ENCODE data around the gene ARMC3. TPM values are rescaled to one million over a fixed set of nuclear protein-coding genes. Genes with fewer than 3 reads are reported as not detected.
A peak's percentile ranks its signal among the peaks of the same experiment; 100 is the strongest.

The ARMC3 gene
- total and polyA plus RNA-seq, 9 of the 15 experiments (the other 6 are each of a cell fraction or from before 2014, with no cell fraction given) = 0.33 to 1.1 (median 0.62) TPM

DNA sequence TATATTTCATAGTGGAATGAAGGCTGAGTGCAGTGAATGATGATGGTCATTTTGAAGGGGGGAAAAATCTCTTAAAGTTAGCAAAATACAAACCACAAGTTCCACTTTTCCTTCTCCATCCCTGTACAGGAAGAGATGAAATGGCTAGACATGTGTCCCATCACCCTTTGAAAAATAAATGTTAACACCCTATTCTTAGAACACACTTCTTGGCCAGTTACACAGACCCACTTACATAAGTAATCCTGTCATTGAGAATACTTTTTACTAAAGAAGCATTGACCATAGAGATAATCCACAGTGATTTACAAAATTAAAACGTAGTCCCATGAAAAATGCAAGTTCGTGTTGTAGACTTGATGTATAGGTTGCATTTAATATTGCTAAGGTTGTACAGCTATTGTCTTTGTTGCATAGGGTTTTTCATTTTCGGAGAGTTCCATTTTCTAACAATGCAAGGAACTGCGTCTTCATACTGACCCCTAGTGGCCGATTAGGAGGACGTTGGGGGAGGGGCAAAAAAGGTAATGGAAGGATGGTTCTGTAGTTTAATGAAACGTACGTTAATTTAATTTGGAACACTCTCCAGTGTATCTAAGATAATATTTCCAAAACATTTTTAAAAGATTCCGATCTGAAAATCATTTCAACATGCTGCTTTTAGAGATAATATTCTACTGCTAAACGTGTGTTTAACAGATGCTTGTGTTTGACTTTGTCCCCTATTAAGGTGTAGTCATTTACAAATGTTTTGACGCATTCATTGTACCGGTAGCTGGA lies 60.9 kb downstream of the ARMC3 start (continued):
- TF ChIP-seq, protein P1, sequence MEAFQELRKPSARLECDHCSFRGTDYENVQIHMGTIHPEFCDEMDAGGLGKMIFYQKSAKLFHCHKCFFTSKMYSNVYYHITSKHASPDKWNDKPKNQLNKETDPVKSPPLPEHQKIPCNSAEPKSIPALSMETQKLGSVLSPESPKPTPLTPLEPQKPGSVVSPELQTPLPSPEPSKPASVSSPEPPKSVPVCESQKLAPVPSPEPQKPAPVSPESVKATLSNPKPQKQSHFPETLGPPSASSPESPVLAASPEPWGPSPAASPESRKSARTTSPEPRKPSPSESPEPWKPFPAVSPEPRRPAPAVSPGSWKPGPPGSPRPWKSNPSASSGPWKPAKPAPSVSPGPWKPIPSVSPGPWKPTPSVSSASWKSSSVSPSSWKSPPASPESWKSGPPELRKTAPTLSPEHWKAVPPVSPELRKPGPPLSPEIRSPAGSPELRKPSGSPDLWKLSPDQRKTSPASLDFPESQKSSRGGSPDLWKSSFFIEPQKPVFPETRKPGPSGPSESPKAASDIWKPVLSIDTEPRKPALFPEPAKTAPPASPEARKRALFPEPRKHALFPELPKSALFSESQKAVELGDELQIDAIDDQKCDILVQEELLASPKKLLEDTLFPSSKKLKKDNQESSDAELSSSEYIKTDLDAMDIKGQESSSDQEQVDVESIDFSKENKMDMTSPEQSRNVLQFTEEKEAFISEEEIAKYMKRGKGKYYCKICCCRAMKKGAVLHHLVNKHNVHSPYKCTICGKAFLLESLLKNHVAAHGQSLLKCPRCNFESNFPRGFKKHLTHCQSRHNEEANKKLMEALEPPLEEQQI (IDR thresholded peaks at IDR 0.05) = 0 out of 2 replicates have a peak, but pooled peaks have one; percentile 62
- TF ChIP-seq ZNF507 (tag; conservative IDR thresholded peaks at IDR 0.05) = no peak
- TF ChIP-seq ZNF766 (CRISPR knock-in tag; conservative IDR thresholded peaks at IDR 0.05) = no peak
- no peak for TF ChIP-seq ZC3H8 (IDR thresholded peaks at IDR 0.05)
- TF ChIP-seq MEIS2 (IDR thresholded peaks at IDR 0.05; ENCODE audit: partially characterized antibody) = no peak
- no peak for TF ChIP-seq CEBPB (tag; IDR thresholded peaks at IDR 0.05)
- no peak for TF ChIP-seq CBFA2T3 (IDR thresholded peaks at IDR 0.05)
- no peak for TF ChIP-seq GATAD2B (IDR thresholded peaks at IDR 0.05; ENCODE audit: borderline replicate concordance)
- TF ChIP-seq SMARCA4 (IDR thresholded peaks at IDR 0.05) = peak; percentile 27; the same call in 1 of the 2 replicates
- no peak for TF ChIP-seq PCBP1 (IDR thresholded peaks at IDR 0.05; ENCODE audit: low read depth, low read length, poor library complexity, severe bottlenecking)
- no peak for TF ChIP-seq C11orf30 (IDR thresholded peaks at IDR 0.05; ENCODE audit: low read depth)
- no peak for TF ChIP-seq FOXA1 (IDR thresholded peaks at IDR 0.05; ENCODE audit: borderline replicate concordance)
- TF ChIP-seq SETDB1 (IDR thresholded peaks at IDR 0.05; ENCODE audit: low read length) = no peak
- TF ChIP-seq, protein P2, sequence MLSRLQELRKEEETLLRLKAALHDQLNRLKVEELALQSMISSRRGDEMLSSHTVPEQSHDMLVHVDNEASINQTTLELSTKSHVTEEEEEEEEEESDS (CRISPR knock-in tag; IDR thresholded peaks at IDR 0.05) = no peak
- no peak for TF ChIP-seq KHSRP (IDR thresholded peaks at IDR 0.05)
- TF ChIP-seq, protein P3, sequence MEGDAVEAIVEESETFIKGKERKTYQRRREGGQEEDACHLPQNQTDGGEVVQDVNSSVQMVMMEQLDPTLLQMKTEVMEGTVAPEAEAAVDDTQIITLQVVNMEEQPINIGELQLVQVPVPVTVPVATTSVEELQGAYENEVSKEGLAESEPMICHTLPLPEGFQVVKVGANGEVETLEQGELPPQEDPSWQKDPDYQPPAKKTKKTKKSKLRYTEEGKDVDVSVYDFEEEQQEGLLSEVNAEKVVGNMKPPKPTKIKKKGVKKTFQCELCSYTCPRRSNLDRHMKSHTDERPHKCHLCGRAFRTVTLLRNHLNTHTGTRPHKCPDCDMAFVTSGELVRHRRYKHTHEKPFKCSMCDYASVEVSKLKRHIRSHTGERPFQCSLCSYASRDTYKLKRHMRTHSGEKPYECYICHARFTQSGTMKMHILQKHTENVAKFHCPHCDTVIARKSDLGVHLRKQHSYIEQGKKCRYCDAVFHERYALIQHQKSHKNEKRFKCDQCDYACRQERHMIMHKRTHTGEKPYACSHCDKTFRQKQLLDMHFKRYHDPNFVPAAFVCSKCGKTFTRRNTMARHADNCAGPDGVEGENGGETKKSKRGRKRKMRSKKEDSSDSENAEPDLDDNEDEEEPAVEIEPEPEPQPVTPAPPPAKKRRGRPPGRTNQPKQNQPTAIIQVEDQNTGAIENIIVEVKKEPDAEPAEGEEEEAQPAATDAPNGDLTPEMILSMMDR (IDR thresholded peaks at IDR 0.05 in 2 of 3, conservative IDR thresholded peaks at IDR 0.05 in 1 of 3; ENCODE audit: insufficient read depth in 2 of 3, low read depth in 1 of 3, low read length in 3 of 3) = peak; percentile 69 to 93 (median 83)
- TF ChIP-seq, protein P4, sequence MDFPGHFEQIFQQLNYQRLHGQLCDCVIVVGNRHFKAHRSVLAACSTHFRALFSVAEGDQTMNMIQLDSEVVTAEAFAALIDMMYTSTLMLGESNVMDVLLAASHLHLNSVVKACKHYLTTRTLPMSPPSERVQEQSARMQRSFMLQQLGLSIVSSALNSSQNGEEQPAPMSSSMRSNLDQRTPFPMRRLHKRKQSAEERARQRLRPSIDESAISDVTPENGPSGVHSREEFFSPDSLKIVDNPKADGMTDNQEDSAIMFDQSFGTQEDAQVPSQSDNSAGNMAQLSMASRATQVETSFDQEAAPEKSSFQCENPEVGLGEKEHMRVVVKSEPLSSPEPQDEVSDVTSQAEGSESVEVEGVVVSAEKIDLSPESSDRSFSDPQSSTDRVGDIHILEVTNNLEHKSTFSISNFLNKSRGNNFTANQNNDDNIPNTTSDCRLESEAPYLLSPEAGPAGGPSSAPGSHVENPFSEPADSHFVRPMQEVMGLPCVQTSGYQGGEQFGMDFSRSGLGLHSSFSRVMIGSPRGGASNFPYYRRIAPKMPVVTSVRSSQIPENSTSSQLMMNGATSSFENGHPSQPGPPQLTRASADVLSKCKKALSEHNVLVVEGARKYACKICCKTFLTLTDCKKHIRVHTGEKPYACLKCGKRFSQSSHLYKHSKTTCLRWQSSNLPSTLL (IDR thresholded peaks at IDR 0.05) = no peak
- TF ChIP-seq GTF2F1 (IDR thresholded peaks at IDR 0.05; ENCODE audit: low read depth, low read length) = no peak
- no peak for TF ChIP-seq MCM7 (IDR thresholded peaks at IDR 0.05)
- TF ChIP-seq RBM15 (IDR thresholded peaks at IDR 0.05; ENCODE audit: insufficient read depth, low read length) = no peak
- TF ChIP-seq, protein P5, sequence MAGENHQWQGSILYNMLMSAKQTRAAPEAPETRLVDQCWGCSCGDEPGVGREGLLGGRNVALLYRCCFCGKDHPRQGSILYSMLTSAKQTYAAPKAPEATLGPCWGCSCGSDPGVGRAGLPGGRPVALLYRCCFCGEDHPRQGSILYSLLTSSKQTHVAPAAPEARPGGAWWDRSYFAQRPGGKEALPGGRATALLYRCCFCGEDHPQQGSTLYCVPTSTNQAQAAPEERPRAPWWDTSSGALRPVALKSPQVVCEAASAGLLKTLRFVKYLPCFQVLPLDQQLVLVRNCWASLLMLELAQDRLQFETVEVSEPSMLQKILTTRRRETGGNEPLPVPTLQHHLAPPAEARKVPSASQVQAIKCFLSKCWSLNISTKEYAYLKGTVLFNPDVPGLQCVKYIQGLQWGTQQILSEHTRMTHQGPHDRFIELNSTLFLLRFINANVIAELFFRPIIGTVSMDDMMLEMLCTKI (IDR thresholded peaks at IDR 0.05; ENCODE audit: partially characterized antibody) = no peak
- TF ChIP-seq MXI1 (IDR thresholded peaks at IDR 0.05; ENCODE audit: low read depth, low read length) = no peak
- TF ChIP-seq NFE2 (IDR thresholded peaks at IDR 0.05; ENCODE audit: low read depth) = no peak

All from K562 (cell line).